GM21528 (cell line): ENCODE data around the gene APOL5.
"Not testable (repeated sequence)": the region's sequence is repeated elsewhere in the genome, so short reads cannot be mapped to it uniquely, and the experiment has no call there.

Source experiments
- ATAC-seq: cut with Tn5 transposase; IDR thresholded peaks from one replicate; pipeline ENCODE4 v1.9.1; 2021; ENCODE audit warnings: mild to moderate bottlenecking, moderate library complexity; ENCODE audit not compliant: unreplicated experiment, low FRiP score

APOL5 gene, protein sequence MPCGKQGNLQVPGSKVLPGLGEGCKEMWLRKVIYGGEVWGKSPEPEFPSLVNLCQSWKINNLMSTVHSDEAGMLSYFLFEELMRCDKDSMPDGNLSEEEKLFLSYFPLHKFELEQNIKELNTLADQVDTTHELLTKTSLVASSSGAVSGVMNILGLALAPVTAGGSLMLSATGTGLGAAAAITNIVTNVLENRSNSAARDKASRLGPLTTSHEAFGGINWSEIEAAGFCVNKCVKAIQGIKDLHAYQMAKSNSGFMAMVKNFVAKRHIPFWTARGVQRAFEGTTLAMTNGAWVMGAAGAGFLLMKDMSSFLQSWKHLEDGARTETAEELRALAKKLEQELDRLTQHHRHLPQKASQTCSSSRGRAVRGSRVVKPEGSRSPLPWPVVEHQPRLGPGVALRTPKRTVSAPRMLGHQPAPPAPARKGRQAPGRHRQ

DNA sequence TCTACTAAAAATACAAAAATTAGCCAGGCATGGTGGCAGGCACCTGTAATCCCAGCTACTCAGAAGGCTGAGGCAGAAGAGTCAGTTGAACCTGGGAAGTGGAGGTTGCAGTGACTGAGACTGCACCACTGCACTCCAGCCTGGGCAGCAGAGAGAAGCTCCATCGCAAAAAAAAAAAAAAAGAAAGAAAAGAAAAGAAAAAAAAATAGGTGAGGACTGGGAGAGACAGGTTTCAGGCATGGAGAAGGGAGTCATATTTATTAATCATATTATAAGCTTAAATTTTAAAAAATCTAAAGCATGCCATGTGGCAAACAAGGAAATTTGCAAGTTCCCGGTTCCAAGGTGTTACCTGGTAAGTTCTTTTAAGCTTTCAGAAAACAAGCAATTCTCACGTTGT lies at the start of gene APOL5:
APOL5 (plus strand) TSS at position 301 of the 400 bp plus-strand sequence; CDS start at position 301, 0 bp downstream.
- no peak for ATAC-seq

DNA sequence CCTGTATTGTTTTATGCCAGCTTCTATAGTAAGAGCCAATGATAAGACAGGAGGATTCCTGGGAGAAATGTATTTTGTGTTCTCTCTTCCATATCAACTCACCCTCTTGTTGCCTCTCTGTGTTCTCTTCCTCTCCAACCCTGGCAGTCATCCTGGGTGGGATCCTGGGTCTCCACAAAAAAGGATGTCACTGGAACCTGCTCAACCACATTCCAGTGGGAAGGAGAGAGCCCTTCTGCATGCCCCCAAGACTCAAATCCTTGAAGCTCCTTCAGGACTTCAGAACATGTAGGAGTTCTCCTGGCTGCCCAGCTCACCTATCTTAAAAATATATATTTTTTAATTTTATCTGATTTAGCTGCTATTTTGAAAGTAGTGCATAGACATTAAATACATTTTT lies 43.3 kb upstream of the APOL5 start:
- no peak for ATAC-seq

DNA sequence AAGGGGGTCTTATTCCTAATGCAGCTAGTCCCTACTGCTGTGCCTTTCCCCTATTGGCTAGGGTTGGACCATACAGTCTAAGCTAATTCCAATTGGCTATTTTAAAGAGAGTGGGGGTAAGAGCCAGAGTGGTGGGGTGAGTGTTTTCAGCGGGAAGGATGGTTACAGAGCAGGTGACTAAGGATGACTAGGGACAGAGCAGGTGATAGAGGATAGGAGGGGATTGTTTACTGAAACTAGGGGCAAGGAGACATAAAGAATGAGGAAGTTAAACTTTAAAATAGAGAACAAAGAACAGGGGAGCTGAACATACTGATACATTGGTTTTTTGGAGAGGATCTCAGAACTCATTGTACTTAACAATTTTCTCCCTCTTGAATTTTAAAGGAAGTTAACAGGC lies 41.6 kb upstream of the APOL5 start:
- ATAC-seq: not testable (repeated sequence)

DNA sequence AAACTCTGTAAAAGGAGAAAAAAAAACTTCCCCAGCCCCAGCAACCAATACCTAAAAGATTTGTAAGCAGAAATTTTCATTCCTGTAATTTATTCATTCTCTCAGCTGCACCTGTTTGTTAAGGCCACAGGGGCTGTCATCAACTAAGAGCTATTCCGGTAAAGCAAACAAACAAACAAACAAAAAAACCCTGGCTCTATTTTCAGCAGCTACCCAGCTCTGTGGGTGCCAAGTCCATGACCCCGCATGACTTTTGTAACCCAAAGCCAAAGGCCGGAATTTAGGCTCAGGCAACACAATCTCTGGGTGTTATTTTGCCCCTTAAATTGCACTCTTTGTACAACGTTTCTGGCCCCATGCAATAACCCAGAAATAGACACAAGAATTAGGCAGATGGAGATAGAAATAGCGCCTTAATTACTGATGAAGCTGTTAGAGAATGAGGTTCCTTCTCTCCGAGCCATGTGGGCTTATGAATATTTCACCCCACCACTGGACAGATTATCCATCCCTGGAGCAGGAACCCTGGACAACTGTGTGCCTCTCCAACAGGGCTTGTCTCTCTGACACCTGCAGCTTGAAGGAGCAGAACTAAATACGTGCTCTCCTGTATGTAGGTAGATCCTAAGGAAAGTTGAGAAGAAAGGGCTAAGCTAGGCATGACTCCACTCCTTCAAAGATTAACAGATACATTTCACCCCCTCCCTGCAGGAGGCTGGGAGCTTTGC lies 40.0 kb upstream of the APOL5 start:
- no peak for ATAC-seq

DNA sequence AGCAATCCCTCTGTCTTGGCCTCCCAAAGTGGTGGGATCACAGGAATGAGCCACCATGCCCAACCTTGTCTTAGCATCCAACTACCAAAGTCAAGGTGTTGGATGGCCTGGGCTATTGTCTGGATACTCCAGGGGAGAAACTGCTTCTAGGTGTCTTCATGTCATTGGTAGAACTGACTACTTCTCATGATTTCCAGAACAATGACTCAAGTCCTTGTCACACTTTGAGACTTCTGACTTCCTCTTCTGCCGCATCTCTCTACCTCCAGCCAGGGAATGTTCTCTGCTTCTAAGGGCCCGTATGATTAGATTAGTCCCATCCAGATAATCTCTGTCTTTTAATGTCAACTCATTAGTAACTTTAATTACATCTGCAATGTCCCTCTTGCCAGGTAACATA lies 38.8 kb upstream of the APOL5 start:
- ATAC-seq: no peak

DNA sequence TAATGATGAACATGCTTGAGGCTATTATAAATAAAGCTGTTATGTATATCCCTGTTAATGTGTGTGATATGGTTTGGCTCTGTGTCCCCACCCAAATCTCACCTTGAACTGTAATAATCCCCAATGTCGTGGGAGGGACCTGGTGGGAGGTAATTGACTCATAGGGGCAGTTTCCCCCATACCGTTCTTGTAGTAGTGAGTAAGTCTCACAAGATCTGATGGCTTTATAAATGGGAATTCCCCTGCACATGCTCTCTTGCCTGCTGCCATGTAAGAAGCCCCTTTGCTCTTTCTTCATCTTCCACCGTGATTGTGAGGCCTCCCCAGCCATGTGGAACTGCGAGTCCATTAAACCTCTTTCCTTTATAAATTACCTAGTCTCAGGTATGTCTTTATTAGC lies 38.2 kb upstream of the APOL5 start:
- ATAC-seq: not testable (repeated sequence)

DNA sequence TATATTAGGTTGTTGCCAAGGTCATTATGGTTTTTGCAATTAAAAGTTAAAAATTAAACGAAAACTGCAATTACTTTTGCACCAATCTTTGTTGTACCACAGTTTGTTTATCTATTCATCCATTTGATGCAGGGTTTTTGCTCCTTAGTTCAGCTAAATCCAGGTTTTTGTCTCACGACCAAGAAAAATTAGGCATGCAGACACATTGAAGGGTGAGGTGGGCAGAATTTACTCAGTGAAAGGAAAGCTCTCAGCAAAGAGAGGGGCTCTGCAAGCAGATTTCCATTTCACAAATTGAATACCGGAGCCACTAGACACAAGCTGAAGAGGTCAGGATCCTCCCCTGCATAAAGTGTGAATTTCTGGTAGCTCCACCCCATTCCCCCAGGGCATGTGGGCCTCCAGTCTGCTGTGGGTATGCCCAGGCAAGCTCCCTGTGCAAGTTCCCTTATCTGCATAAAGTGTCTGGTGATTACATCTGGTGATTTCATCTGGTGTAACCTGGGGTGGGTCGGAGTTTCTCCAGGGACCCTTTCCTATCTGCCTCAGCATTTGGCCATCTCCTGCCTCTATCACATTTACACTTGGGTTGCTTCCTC lies 36.1 kb upstream of the APOL5 start:
- no peak for ATAC-seq

DNA sequence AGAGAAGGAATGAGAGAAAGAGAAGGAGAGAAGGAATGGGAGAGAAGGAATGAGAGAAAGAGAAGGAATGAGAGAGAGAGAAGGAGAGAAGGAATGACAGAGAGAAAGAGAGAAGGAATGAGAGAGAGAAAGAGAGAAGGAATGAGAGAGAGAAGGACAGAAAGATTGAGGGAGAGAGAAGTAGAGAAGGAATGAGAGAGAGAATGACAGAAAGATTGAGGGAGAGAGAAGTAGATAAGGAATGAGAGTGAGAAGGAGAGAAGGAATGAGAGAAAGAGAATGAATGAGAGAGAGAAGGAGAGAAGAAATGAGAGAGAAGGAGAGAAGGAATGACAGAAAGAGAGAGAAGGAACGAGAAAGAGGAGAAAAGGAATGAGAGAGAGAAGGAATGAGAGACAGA lies 34.1 kb upstream of the APOL5 start:
- no peak for ATAC-seq

DNA sequence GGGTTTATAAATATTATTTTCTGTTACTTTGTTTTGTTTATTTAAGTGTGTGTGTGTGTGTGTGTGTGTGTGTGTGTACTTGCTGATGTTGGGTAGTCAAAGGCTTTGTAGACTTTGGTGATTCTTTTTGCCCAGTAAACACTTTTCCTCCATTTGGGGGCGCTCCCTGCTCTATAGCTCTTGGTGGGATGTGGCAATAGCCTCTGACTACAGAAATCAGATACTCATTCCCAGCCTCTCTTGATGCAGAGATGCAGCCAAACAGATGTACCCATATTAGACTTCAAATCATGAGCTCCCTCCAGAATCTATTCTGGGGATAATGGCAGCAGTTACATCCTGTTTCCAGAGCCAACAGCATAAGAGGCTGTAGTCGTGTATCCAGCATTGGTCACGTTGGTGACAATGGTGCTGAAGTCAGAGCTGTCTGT lies 33.4 kb upstream of the APOL5 start:
- no peak for ATAC-seq

DNA sequence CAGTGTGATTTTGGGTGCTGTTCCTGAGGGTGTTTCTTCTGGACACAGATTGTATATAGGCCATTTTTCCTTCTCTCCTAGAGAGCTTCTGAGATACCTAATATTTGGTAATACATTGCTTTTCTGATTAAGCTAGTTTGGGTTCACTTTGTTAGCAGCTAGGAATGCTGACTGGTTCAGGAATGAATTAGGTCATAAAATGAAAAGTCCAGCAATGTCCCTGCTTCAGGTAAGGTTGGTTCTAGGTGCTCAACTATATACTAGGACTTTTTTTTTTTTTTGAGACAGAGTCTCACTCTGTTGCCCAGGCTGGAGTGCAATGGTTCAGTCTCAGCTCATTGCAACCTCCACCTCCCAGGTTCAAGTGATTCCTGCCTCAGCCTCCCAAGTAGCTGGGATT lies 32.9 kb upstream of the APOL5 start:
- no peak for ATAC-seq

DNA sequence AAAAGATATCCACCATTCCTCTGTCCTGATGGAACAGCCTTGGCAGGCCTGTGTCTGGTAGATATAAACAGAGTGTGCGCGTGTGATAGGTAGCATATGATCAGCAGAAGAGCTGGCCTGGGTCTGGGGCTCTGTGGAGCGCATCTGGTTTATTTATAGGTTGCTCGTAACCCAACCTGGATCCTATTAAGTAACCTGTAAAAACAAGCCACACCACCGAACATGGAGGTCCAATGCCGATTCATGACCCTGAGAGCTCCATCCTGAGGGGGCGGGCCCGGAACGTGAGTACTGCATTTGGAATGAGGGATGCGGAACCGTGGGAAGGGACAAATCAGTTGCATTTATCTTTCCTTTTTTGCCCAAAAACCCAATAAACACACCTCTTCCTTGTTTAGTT lies 31.9 kb upstream of the APOL5 start:
- ATAC-seq: no peak

DNA sequence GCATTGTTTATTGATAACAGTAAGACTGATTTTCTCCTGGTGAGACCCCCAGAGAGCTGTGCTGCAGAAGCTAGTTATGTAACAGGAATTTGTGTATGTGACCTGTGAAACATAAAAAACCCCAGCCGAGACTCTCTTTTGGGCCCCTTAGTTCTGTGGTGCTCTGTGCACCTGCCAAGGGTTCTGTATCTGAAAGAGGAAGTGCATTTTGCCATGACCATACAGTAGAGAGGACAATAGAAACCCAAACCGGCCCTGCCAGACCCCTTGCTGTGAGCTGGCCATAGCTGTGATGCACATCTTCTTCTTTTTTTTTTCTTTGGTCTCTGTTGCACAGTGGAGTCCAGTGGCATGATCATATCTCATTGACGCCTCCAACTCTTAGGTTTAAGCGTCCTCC lies 31.4 kb upstream of the APOL5 start:
- ATAC-seq: no peak

DNA sequence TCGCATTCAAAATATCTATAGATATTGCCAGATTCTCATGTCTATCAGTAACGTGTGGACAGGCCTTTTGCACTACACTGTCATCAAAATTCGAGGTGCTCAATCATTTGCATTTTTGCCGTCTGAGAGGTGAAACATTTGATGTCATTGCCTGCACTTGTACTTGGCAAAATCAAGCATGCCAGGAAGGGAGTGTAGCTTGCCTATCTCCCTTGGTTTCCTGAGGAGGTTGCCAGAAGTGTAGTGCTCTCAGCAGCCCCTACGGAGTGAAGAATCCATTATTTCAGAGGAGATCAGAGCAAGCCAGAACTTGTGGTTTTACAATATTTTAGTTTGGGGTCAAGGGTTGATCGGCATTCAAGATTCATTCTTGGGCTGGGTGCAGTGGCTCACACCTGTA lies 30.2 kb upstream of the APOL5 start:
- no peak for ATAC-seq

DNA sequence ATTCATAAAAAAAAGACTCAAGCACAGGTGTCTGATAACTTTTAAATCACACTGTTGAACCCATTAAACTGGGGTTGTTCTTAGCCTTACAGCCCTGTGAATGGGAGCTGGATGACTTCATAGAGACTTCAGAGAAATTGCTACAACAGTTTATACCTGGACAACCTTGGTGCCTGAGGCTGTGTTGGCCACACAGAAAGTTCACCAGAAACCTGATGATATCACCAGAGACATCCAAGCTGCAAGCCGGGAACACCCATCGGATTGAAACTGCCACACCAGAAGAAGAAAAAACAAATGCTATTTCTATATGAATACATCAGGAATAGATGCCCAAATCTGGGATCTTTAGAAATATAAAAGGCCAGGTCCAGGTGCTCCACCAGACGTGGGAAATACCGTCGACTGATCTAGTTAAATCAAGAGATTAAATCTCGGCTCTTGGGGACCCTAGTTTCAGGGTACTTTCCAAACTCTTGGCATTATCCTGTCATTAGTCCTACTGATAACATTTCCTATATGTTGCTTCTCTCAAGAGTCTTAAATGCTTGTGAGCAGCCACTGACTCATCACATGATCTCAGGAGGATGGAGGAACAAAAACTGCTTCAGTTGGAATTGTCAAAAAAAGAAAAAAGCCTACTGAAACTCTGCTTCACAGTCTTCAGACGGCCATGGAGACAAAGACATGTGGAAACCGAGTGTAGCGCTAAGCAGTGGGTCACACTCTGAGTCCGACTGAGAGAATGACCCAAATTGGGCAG lies 28.6 kb upstream of the APOL5 start:
- no peak for ATAC-seq

DNA sequence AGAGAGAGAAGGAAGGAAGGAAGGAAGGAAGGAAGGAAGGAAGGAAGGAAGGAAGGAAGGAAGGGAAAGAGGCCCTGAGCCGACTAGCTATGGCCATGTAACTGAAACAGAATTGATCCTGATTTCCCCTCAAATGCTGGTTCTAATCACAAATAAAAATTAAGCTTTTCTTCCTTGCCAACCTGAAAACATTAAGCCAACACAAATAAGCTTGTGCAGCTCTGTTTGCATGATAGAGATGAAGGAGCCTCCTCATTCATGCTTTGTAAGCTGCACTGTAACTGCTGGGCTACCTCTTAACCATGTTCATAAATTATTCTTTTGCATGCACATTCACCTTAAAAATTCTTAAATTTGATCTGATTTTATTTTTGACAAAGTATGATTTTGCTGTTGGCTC lies 27.7 kb upstream of the APOL5 start:
- no peak for ATAC-seq

DNA sequence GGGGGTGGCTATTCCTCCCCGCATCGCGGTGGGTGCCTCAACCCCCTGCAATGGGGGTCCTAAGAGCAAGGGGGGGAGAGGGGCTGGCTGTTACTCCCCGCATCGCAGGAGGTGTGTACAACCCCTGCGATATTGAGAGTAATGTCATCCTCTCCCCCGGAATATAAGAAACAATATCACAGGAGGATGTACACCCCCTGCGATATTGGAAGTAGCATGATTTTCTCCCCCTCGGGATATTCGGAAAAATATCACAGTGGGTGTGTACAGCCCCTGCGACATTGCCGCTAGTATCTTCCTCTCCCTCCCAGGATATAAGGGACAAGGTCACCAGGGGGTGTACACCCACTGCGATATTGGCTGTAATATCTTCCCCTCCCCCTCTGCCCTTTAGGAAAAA lies 22.5 kb upstream of the APOL5 start:
- ATAC-seq: no peak

DNA sequence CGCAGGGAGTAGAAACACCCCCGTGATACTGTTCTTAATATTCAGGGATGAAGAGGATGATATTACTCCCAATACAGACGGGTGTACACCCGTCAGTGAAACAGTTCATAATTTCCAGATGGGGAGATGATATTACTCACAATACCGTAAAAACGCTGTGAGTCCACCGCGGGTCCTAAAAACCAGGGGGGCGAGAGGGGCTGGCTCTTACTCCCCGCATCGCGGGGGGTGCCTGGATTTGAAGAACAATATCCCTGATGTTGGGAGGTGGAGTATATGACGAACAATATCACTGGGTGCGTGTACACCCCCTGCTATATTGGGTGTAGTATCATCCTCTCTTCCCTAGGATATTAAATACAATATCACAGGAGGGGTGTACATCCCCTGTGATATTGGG lies 20.5 kb upstream of the APOL5 start:
- ATAC-seq: no peak

DNA sequence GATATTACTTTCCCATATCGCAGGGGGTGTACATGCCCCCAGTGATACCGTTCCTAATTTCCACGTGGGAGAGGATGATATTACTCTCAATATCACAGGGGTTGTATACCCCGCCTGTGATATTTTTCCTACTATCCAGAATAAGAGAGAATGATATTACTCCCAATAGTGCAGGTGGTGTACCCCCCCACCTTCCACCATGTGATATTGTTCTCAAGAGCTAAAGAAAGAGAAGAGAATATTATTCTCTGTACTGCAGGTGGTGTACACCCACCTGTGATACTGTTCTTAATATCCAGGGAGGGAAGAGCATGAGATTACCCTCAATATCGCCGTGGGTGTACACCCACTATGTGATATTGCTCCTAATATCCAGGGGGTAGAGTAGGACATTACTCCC lies 17.8 kb upstream of the APOL5 start:
- ATAC-seq: not testable (repeated sequence)

DNA sequence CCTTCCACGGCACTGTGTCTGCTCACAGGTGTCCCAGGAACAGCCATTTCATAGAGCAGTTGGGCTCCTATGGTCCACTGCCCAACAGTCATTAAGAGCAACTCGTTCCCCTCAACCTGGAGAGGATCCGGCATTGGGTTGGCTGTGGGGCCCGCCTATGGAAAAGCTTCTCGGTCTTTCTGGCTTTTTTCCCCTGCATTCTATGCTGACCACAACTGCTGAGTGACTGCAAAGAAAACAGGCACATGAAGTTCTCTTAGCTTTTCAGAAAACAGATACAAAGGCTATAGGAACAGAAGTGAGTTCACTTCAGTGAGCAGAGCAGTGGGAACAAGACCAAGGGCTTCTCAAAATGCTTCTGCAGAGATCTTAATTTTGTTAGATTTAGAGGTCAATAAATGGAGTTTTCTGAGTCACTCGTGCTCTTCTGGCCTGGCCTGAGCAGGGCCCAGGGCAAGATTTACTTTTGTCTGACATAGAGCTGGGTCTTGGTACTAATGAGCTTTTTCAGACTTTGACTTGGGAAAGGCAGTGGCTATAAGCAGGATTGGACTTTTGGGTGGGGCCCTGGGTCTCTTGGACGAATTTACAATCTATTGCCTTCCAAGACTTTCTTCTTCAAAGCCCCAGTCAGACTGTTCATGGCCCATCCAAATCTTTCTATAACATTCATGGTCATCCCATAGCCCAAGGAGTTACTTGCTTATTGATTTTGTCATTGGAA lies 13.6 kb upstream of the APOL5 start:
- ATAC-seq: no peak

DNA sequence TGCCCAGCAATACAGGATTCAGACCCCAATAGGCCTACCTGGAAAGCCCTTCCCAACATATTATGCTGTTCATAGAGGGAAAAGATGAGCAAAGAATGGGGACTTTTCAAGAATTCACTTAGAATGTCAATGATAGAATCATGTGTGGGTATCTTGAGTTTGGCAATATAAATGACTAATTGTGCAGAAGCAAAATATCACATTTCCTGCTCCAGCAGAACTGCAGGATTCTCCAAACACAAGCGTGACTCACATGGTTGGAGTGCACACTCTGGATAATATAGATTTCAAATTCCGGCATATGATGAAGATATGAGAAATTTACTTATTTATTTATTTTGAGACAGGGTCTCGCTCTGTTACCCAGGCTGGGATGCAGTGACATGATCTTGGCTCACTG lies 12.5 kb upstream of the APOL5 start:
- ATAC-seq: no peak
